Measurements from ENCODE around the gene GAPDH.
"Not testable (repeated sequence)": the region's sequence is repeated elsewhere in the genome, so short reads cannot be mapped to it uniquely, and the experiment has no call there.

Gene GAPDH

GRCh38 chr12:6490673-6491072 lies 43.6 kb upstream of the GAPDH start:
- ChIA-PET CTCF (interaction anchor here (1.2 kb wide), 1 partner anchor 25 kb away, joined by 3 read pairs; no protein-coding TSS in a partner anchor), POLR2A (interaction anchor here (0.7 to 2.4 kb wide), 3 partner anchors 20 to 44 kb away, joined by 3 to 16 read pairs (median 5); partner anchors contain the start of genes GAPDH and VAMP1)
- not testable (repeated sequence) for H3K4me3 ChIP-seq (ENCODE audit: low read depth, low read length); H3K27ac ChIP-seq (ENCODE audit: extremely low read depth, low read depth, low read length); H3K9me3 ChIP-seq (ENCODE audit: control insufficient read depth, insufficient read depth, low read depth, low read length); H3K4me1 ChIP-seq (ENCODE audit: control insufficient read depth, insufficient read depth, low read length)
- TF ChIP-seq ZNF121 (tag by site-specific recombination; IDR thresholded peaks at IDR 0.05) (peak; percentile 85), ZNF362 (tag by site-specific recombination; IDR thresholded peaks at IDR 0.05) (peak; percentile 63; the same call in 1 of the 2 replicates)
- peaks cover 13 to 25% of the 10 kb centered on the region in 2 experiments for H3K36me3 ChIP-seq (ENCODE audit: control insufficient read depth in 2 of 2, insufficient read depth in 1 of 2, low read length in 2 of 2)

GRCh38 chr12:6492838-6493496 lies 41.4 kb upstream of the GAPDH start, which contains the start of gene MRPL51:
Gene MRPL51 (minus strand): TSS chr12:6493262. CDS start chr12:6493136, 126 bp downstream.
- POLR2A ChIA-PET, result interaction anchor here (1.0 to 1.8 kb wide), 21 partner anchors 9 to 358 kb away, joined by 3 to 74 read pairs (median 4); partner anchors contain the start of genes CDCA3, GAPDH, NOP2 and TNFRSF1A
- H3K4me3 ChIP-seq (ENCODE audit: low read depth, low read length), result peak within 1 kb of the TSS; percentile 93
- H3K27ac ChIP-seq (ENCODE audit: extremely low read depth, low read depth, low read length), result peak within 1 kb of the TSS; percentile 94
- H3K36me3 ChIP-seq (ENCODE audit: control insufficient read depth in 2 of 2, insufficient read depth in 1 of 2, low read length in 2 of 2), result peaks cover 36 to 47% of the 10 kb centered on the region in 2 experiments
- H3K9me3 ChIP-seq (ENCODE audit: control insufficient read depth, insufficient read depth, low read depth, low read length), result no peaks in the 10 kb centered on the region
- peaks cover 7% of the 10 kb centered on the region; the same call in 1 of the 2 replicates for H3K4me1 ChIP-seq (ENCODE audit: control insufficient read depth, insufficient read depth, low read length)
- CTCF ChIA-PET, result interaction anchor here (0.5 to 2.0 kb wide), 6 partner anchors 19 to 173 kb away, joined by 3 to 7 read pairs (median 4); no protein-coding TSS in a partner anchor
- TF ChIP-seq PATZ1 (tag by site-specific recombination; IDR thresholded peaks at IDR 0.05) (no peak), ZNF692 (tag by site-specific recombination; IDR thresholded peaks at IDR 0.05) (peak; percentile 23; the same call in 1 of the 2 replicates), ZNF324 (tag by site-specific recombination; IDR thresholded peaks at IDR 0.05) (0 out of 2 replicates have a peak, but pooled peaks have one; percentile 34), BCL6B (tag by site-specific recombination; IDR thresholded peaks at IDR 0.05) (no peak), ZNF629 (tag by site-specific recombination; IDR thresholded peaks at IDR 0.05) (peak; percentile 66; the same call in 1 of the 2 replicates), KLF7 (tag by site-specific recombination; IDR thresholded peaks at IDR 0.05; ENCODE audit: borderline replicate concordance) (peak; percentile 73), ZNF2 (tag by site-specific recombination; IDR thresholded peaks at IDR 0.05) (peak; percentile 88; the same call in 1 of the 2 replicates), ZNF133 (tag by site-specific recombination; IDR thresholded peaks at IDR 0.05) (peak; percentile 50), ZSCAN18 (tag by site-specific recombination; IDR thresholded peaks at IDR 0.05) (no peak), ZNF10 (tag by site-specific recombination; IDR thresholded peaks at IDR 0.05) (peak; percentile 49; the same call in 1 of the 2 replicates), ZBTB8A (tag by site-specific recombination; IDR thresholded peaks at IDR 0.05) (peak; percentile 98), ZFHX2 (tag by site-specific recombination; conservative IDR thresholded peaks at IDR 0.05) (peak; percentile 96), ZNF112 (tag by site-specific recombination; IDR thresholded peaks at IDR 0.05) (no peak), ZNF76 (tag by site-specific recombination; IDR thresholded peaks at IDR 0.05; ENCODE audit: borderline replicate concordance, low read depth) (peak; percentile 79), KLF9 (tag by site-specific recombination; IDR thresholded peaks at IDR 0.05; ENCODE audit: low read depth) (peak; percentile 98), ZBTB21 (tag by site-specific recombination; IDR thresholded peaks at IDR 0.05) (peak; percentile 22; the same call in 1 of the 2 replicates), ZNF433 (tag by site-specific recombination; IDR thresholded peaks at IDR 0.05; ENCODE audit: low read depth) (no peak), ZXDB (tag by site-specific recombination; IDR thresholded peaks at IDR 0.05) (peak; percentile 68), ZNF561 (tag by site-specific recombination; IDR thresholded peaks at IDR 0.05; ENCODE audit: borderline replicate concordance) (peak; percentile 86), ZNF341 (tag by site-specific recombination; IDR thresholded peaks at IDR 0.05; ENCODE audit: low read depth) (peak; percentile 91), ZNF501 (tag by site-specific recombination; IDR thresholded peaks at IDR 0.05) (peak; percentile 91), ZNF843 (tag by site-specific recombination; IDR thresholded peaks at IDR 0.05) (peak; percentile 9; the same call in 1 of the 2 replicates), ZFP37 (tag by site-specific recombination; IDR thresholded peaks at IDR 0.05) (0 out of 2 replicates have a peak, but pooled peaks have one; percentile 17), SP7 (tag by site-specific recombination; IDR thresholded peaks at IDR 0.05) (peak; percentile 66), ZNF19 (tag by site-specific recombination; IDR thresholded peaks at IDR 0.05; ENCODE audit: low read depth) (no peak)
